K562 (cell line): ENCODE data around the gene ING1. TPM values are rescaled to one million over a fixed set of nuclear protein-coding genes. Genes with fewer than 3 reads are reported as not detected.

Experiments used
- ATF1 ChIP-seq, 2 experiments: fragments of 450-650 bp in 1 of 2; IDR thresholded peaks; 2 replicates each; pipeline ENCODE4 v1.6.1; 2016; ENCODE audit warnings: missing compliant biosample characterization in 1 of 2, missing genetic modification characterization in 1 of 2
- CBFA2T3 ChIP-seq: fragments of 450-650 bp; IDR thresholded peaks from 2 replicates; pipeline ENCODE4 v1.6.1; 2017
- CBFB ChIP-seq: sonication (generic); formaldehyde crosslinking; IDR thresholded peaks from 2 replicates; pipeline ENCODE4 v1.4.0; 2020; ENCODE audit warnings: mild to moderate bottlenecking, missing genetic modification reagents
- COPS2 ChIP-seq: fragments of 450-650 bp; conservative IDR thresholded peaks from 2 replicates; pipeline ENCODE4 v1.6.1; 2016; ENCODE audit warnings: mild to moderate bottlenecking, moderate library complexity
- EHMT2 ChIP-seq: fragments of 450-650 bp; IDR thresholded peaks from 2 replicates; pipeline ENCODE4 v1.6.1; 2018; ENCODE audit warnings: antibody characterized with exemption
- MEF2A ChIP-seq: IDR thresholded peaks from 2 replicates; pipeline ENCODE4 v1.6.1; 2011; ENCODE audit warnings: low read depth, mild to moderate bottlenecking, low read length, moderate library complexity; ENCODE audit not compliant: control insufficient read depth
- MYBL2 ChIP-seq, 2 experiments: fragments of 450-650 bp in 1 of 2; sonication (generic) in 1 of 2; formaldehyde crosslinking in 1 of 2; IDR thresholded peaks; 2 replicates each; pipeline versions ENCODE4 v1.6.1 to v1.8.1; 2017 to 2022; ENCODE audit warnings: borderline replicate concordance in 1 of 2, inconsistent platforms in 1 of 2, low read depth in 1 of 2, mild to moderate bottlenecking in 1 of 2, missing genetic modification reagents in 1 of 2, moderate library complexity in 1 of 2
- RFX7 ChIP-seq: fragments of 250-450 bp; sonication (Bioruptor Pico); IDR thresholded peaks from 2 replicates; pipeline ENCODE4 v1.5.1; 2021; ENCODE audit warnings: mild to moderate bottlenecking
- RUNX1 ChIP-seq: sonication (generic); IDR thresholded peaks from 2 replicates; pipeline ENCODE4 v1.6.1; 2016; ENCODE audit warnings: antibody characterized with exemption, low read depth
- SAP30 ChIP-seq: fragments of 200-600 bp; sonication (generic); IDR thresholded peaks from 2 replicates; pipeline ENCODE4 v1.6.1; 2012; ENCODE audit warnings: borderline replicate concordance, low read depth, mild to moderate bottlenecking, moderate library complexity, low read length, control low read depth, inconsistent platforms; ENCODE audit not compliant: insufficient read depth, poor library complexity, severe bottlenecking
- SP2 ChIP-seq: IDR thresholded peaks from 2 replicates; pipeline ENCODE4 v1.6.1; 2011; ENCODE audit warnings: mild to moderate bottlenecking, low read depth, low read length, moderate library complexity; ENCODE audit not compliant: poor library complexity, severe bottlenecking; ENCODE audit errors: extremely low read depth
- ZNF184 ChIP-seq: sonication (generic); formaldehyde crosslinking; IDR thresholded peaks from 2 replicates; pipeline ENCODE4 v1.5.0; 2020; ENCODE audit warnings: missing genetic modification reagents
- ZNF232 ChIP-seq: sonication (generic); formaldehyde crosslinking; IDR thresholded peaks from 2 replicates; pipeline ENCODE4 v1.8.0; 2022; ENCODE audit warnings: mild to moderate bottlenecking, missing genetic modification reagents
- ZNF75A ChIP-seq: fragments of 450-650 bp; formaldehyde crosslinking; IDR thresholded peaks from 2 replicates; pipeline ENCODE4 v1.4.0; 2020; ENCODE audit warnings: mild to moderate bottlenecking
- polyA plus RNA-seq, 8 experiments: library from polyadenylated mRNA; depleted of rRNA in 4 of 8; stranded (reverse) in 5 of 8; unstranded in 3 of 8; fragments of >200 nt; fragmentation: Nextera tagmentation in 2 of 8; fragmentation: Illumina TruSeq in 1 of 8; extraction: Ambion mirVana in 2 of 8; extraction: Trizol in 1 of 8; gene quantifications; 2 replicates each; pipeline versions ENCODE4 v1.2.1 to v1.2.3, GENCODE V29; 2011 to 2014; ENCODE audit warnings: inconsistent platforms in 1 of 8, missing spikeins in 1 of 8
- total RNA-seq, 7 experiments: library from RNA; depleted of rRNA in 6 of 7; stranded (reverse); fragments of >200 nt in 6 of 7; fragmentation: Illumina TruSeq in 2 of 7; extraction: Trizol in 2 of 7; gene quantifications; 2 replicates each; pipeline versions ENCODE4 v1.2.1 to v1.2.3, GENCODE V29; 2011 to 2021; ENCODE audit warnings: low replicate concordance in 1 of 7
- TF ChIP-seq, protein P1 (sequence below): fragments of 450-650 bp; formaldehyde crosslinking; IDR thresholded peaks from 2 replicates; pipeline ENCODE4 v1.4.0; 2022; ENCODE audit warnings: missing genetic modification characterization
- TF ChIP-seq, protein P2 (sequence below): sonication (generic); formaldehyde crosslinking; IDR thresholded peaks from 2 replicates; pipeline ENCODE4 v1.8.0; 2022; ENCODE audit warnings: mild to moderate bottlenecking, missing genetic modification reagents, borderline replicate concordance
- TF ChIP-seq, protein P3 (sequence below): fragments of 450-650 bp; formaldehyde crosslinking; IDR thresholded peaks from 2 replicates; pipeline ENCODE4 v1.4.0; 2020; ENCODE audit warnings: mild to moderate bottlenecking, moderate library complexity
- TF ChIP-seq, protein P4 (sequence below), 2 experiments: fragments of 450-650 bp; conservative IDR thresholded peaks; 2 replicates each; pipeline ENCODE4 v1.6.1; 2017; ENCODE audit warnings: mild to moderate bottlenecking in 2 of 2, moderate library complexity in 2 of 2

Gene ING1
- total and polyA plus RNA-seq, 9 of the 15 experiments (the other 6 are each of a cell fraction or from before 2014, with no cell fraction given), result 1.0 to 20.1 (median 8.2) TPM

DNA sequence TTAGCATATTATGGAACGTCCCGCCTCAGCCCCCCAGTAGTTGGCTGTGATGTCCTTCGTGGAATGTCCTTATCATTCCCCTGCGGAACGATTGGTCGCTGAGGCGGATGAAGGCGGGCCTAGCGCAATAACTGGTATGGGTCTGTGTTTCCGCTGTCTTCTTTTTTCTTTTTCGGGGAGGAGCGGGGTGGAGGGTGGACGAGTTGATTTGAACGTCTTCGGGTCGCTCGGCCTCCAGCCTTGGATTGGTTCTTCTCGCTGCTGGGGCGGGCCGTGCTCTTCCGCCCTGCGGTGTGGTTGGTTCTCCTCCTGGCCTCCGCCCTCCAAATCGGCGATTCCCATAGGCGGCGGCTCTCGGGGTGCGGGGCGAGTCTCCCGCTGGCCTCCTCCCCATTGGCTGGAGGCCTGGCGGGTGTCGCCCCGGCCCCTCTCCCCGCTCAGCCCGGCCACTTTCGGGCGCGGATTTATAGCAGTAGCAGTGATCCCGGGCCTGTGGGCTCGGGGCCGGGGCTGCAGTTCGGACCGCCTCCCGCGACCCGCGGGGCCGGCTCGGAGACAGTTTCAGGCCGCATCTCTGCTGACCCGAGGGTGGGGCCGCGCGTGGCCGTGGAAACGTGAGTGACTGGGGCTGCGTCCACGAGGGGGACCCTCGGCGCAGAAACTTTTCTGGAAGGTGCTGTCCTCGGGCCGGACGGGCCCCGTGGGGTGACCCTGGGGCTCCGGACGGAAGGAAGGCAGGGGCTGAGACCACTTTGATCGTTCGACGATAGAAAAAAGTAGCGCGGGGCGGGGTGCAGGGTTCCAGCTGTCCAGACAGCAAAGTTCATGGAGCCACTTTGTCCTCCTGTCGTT is 2.1 kb downstream of the ING1 start (continued):
- TF ChIP-seq, protein P1, sequence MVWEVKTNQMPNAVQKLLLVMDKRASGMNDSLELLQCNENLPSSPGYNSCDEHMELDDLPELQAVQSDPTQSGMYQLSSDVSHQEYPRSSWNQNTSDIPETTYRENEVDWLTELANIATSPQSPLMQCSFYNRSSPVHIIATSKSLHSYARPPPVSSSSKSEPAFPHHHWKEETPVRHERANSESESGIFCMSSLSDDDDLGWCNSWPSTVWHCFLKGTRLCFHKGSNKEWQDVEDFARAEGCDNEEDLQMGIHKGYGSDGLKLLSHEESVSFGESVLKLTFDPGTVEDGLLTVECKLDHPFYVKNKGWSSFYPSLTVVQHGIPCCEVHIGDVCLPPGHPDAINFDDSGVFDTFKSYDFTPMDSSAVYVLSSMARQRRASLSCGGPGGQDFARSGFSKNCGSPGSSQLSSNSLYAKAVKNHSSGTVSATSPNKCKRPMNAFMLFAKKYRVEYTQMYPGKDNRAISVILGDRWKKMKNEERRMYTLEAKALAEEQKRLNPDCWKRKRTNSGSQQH (CRISPR knock-in tag), result no peak
- TF ChIP-seq ZNF232 (CRISPR knock-in tag), result no peak
- peak; percentile 66; the same call in 1 of the 2 replicates for TF ChIP-seq MYBL2 (IDR thresholded peaks at IDR 0.05; ENCODE audit: low read depth)
- no peak for TF ChIP-seq MYBL2 (CRISPR knock-in tag; IDR thresholded peaks at IDR 0.05; ENCODE audit: borderline replicate concordance)
- no peak for TF ChIP-seq RUNX1
- TF ChIP-seq SAP30, result peak; percentile 54
- no peak for TF ChIP-seq ZNF184 (CRISPR knock-in tag)
- peak; percentile 53 for TF ChIP-seq SP2
- TF ChIP-seq CBFA2T3, result no peak
- TF ChIP-seq EHMT2, result no peak
- TF ChIP-seq, protein P2, sequence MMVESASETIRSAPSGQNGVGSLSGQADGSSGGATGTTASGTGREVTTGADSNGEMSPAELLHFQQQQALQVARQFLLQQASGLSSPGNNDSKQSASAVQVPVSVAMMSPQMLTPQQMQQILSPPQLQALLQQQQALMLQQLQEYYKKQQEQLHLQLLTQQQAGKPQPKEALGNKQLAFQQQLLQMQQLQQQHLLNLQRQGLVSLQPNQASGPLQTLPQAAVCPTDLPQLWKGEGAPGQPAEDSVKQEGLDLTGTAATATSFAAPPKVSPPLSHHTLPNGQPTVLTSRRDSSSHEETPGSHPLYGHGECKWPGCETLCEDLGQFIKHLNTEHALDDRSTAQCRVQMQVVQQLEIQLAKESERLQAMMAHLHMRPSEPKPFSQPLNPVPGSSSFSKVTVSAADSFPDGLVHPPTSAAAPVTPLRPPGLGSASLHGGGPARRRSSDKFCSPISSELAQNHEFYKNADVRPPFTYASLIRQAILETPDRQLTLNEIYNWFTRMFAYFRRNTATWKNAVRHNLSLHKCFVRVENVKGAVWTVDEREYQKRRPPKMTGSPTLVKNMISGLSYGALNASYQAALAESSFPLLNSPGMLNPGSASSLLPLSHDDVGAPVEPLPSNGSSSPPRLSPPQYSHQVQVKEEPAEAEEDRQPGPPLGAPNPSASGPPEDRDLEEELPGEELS (CRISPR knock-in tag), result no peak
- TF ChIP-seq ATF1 (CRISPR knock-in tag; IDR thresholded peaks at IDR 0.05), result no peak
- TF ChIP-seq ATF1 (tag; IDR thresholded peaks at IDR 0.05), result peak; percentile 85
- TF ChIP-seq, protein P3, sequence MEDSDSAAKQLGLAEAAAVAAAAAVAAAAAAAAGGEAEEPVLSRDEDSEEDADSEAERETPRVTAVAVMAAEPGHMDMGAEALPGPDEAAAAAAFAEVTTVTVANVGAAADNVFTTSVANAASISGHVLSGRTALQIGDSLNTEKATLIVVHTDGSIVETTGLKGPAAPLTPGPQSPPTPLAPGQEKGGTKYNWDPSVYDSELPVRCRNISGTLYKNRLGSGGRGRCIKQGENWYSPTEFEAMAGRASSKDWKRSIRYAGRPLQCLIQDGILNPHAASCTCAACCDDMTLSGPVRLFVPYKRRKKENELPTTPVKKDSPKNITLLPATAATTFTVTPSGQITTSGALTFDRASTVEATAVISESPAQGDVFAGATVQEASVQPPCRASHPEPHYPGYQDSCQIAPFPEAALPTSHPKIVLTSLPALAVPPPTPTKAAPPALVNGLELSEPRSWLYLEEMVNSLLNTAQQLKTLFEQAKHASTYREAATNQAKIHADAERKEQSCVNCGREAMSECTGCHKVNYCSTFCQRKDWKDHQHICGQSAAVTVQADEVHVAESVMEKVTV (CRISPR knock-in tag), result no peak
- TF ChIP-seq, protein P4, sequence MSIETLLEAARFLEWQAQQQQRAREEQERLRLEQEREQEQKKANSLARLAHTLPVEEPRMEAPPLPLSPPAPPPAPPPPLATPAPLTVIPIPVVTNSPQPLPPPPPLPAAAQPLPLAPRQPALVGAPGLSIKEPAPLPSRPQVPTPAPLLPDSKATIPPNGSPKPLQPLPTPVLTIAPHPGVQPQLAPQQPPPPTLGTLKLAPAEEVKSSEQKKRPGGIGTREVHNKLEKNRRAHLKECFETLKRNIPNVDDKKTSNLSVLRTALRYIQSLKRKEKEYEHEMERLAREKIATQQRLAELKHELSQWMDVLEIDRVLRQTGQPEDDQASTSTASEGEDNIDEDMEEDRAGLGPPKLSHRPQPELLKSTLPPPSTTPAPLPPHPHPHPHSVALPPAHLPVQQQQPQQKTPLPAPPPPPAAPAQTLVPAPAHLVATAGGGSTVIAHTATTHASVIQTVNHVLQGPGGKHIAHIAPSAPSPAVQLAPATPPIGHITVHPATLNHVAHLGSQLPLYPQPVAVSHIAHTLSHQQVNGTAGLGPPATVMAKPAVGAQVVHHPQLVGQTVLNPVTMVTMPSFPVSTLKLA (conservative IDR thresholded peaks at IDR 0.05), result peak; percentile 62 to 77
- TF ChIP-seq MEF2A, result no peak
- TF ChIP-seq RFX7, result no peak
- no peak for TF ChIP-seq CBFB (CRISPR knock-in tag)
- no peak for TF ChIP-seq ZNF75A
- no peak for TF ChIP-seq COPS2
